GM18511 (cell line): ENCODE results near the gene ABTB1.
"Not testable (repeated sequence)": the region's sequence is repeated elsewhere in the genome, so short reads cannot be mapped to it uniquely, and the experiment has no call there.

Source experiments
- ATAC-seq: cut with Tn5 transposase; IDR thresholded peaks from one replicate; pipeline ENCODE4 v1.9.1; 2021; ENCODE audit warnings: mild to moderate bottlenecking, moderate library complexity; ENCODE audit not compliant: unreplicated experiment

ABTB1 gene

GRCh38 chr3:127700406-127700805 is 27.7 kb downstream of the ABTB1 start:
- no peak for ATAC-seq

- ATAC-seq: no peak
Measured at GRCh38 chr3:127701280-127701911, 28.6 kb downstream of the ABTB1 start.

- ATAC-seq: no peak
Measured at GRCh38 chr3:127702151-127702578, 29.4 kb downstream of the ABTB1 start.

- not testable (repeated sequence) for ATAC-seq
Measured at GRCh38 chr3:127704840-127705239, 32.1 kb downstream of the ABTB1 start.

- no peak for ATAC-seq
Measured at GRCh38 chr3:127706312-127706711, 33.6 kb downstream of the ABTB1 start.

- no peak for ATAC-seq
Measured at GRCh38 chr3:127706785-127707351, 34.1 kb downstream of the ABTB1 start.

- no peak for ATAC-seq
Measured at GRCh38 chr3:127707851-127708411, 35.2 kb downstream of the ABTB1 start.

- ATAC-seq: no peak
Measured at GRCh38 chr3:127708837-127709236, 36.1 kb downstream of the ABTB1 start.

GRCh38 chr3:127709320-127710060 is 36.7 kb downstream of the ABTB1 start:
- ATAC-seq: no peak

- ATAC-seq: no peak
Measured at GRCh38 chr3:127710155-127710941, 37.6 kb downstream of the ABTB1 start.

GRCh38 chr3:127711021-127711695 is 38.4 kb downstream of the ABTB1 start:
- ATAC-seq: no peak

GRCh38 chr3:127711896-127712295 is 39.1 kb downstream of the ABTB1 start:
- no peak for ATAC-seq

- no peak for ATAC-seq
Measured at GRCh38 chr3:127712461-127712860, 39.7 kb downstream of the ABTB1 start.

- ATAC-seq: no peak
Measured at GRCh38 chr3:127712881-127713771, 40.4 kb downstream of the ABTB1 start.

GRCh38 chr3:127714125-127714571 is 41.4 kb downstream of the ABTB1 start:
- ATAC-seq: no peak

GRCh38 chr3:127714866-127715265 is 42.1 kb downstream of the ABTB1 start:
- no peak for ATAC-seq

GRCh38 chr3:127715532-127715931 is 42.8 kb downstream of the ABTB1 start:
- no peak for ATAC-seq

GRCh38 chr3:127716384-127716783 is 43.6 kb downstream of the ABTB1 start:
- no peak for ATAC-seq
